VCaP (cell line): ENCODE measurements around the gene USP40.

Source experiments
- H3K27ac ChIP-seq: fragments of 450-650 bp; 2 replicates; pipeline ENCODE4 v1.5.1; 2017
- CTCF ChIP-seq: fragments of 450-650 bp; conservative IDR thresholded peaks from 2 replicates; pipeline ENCODE4 v1.5.1; 2017; ENCODE audit warnings: mild to moderate bottlenecking, moderate library complexity

USP40 gene

GRCh38 chr2:233464056-233464455 is 102.5 kb downstream of the USP40 start:
- H3K27ac ChIP-seq = no peak overlapping the region
- no peak for TF ChIP-seq CTCF

GRCh38 chr2:233463586-233463985 is 103.0 kb downstream of the USP40 start:
- TF ChIP-seq CTCF = no peak
- no peak overlapping the region for H3K27ac ChIP-seq

GRCh38 chr2:233462826-233463470 is 103.6 kb downstream of the USP40 start:
- no peak for TF ChIP-seq CTCF
- no peak overlapping the region for H3K27ac ChIP-seq

- peak overlapping the region; percentile 76; the same call in 1 of the 2 replicates for H3K27ac ChIP-seq
These were observed 104.3 kb downstream of the USP40 start for GRCh38 chr2:233462202-233462785.

GRCh38 chr2:233461481-233461891 is 105.1 kb downstream of the USP40 start:
- no peak for TF ChIP-seq CTCF
- peak overlapping the region; percentile 76 for H3K27ac ChIP-seq

More at GRCh38 chr2:233462202-233462785, 104.3 kb downstream of the USP40 start:
- TF ChIP-seq CTCF = no peak

GRCh38 chr2:233460726-233461441 is 105.7 kb downstream of the USP40 start:
- peak overlapping the region; percentile 76 for H3K27ac ChIP-seq
- TF ChIP-seq CTCF = no peak

- peak overlapping the region; percentile 76; the same call in 1 of the 2 replicates for H3K27ac ChIP-seq
- TF ChIP-seq CTCF = no peak
These were observed 107.2 kb downstream of the USP40 start for GRCh38 chr2:233459426-233459825.
